Lower leg skin (tissue), 4 donors: ENCODE data around the gene RBSN. TPM values are rescaled to one million over a fixed set of nuclear protein-coding genes. Genes with fewer than 3 reads are reported as not detected.

ENCODE experiments used
- DNase-seq, 2 donors: peaks; one replicate each; pipeline ENCODE4 v3.0.0-alpha.2; 2019; ENCODE audit warnings: low spot score in 2 of 2
- H3K4me3 ChIP-seq: fragments of 200-600 bp; sonication (generic); 2 replicates; pipeline ENCODE4 v1.5.1; 2017; ENCODE audit warnings: mild to moderate bottlenecking, low read depth; ENCODE audit not compliant: poor library complexity, severe bottlenecking
- POLR2A ChIP-seq, 2 donors: fragments of 450-650 bp; IDR thresholded peaks; one replicate each; pipeline ENCODE4 v1.6.1; 2016 to 2017; ENCODE audit warnings: antibody characterized with exemption in 2 of 2, mild to moderate bottlenecking in 1 of 2, moderate library complexity in 1 of 2
- WGBS, 2 donors: methylation state at CpG; one replicate each; pipeline ENCODE4 v1.1.5; 2018; 5-methylcytosine and 5-hydroxymethylcytosine counted together
- intact Hi-C: fragments of 100-400 bp; cut with DNase I; formaldehyde crosslinking; loops from one replicate; pipeline ENCODE4 v1.15.0; 2023; ENCODE audit warnings: low total_unique reads
- total RNA-seq, 4 donors: library from RNA; depleted of rRNA; stranded (reverse); fragments of >200 nt; gene quantifications; one replicate each; pipeline ENCODE4 v1.1.0, GENCODE V29; 2016
- TF ChIP-seq, protein P1 (sequence below), 3 donors: fragments of 450-650 bp; IDR thresholded peaks; one replicate each; pipeline ENCODE4 v1.5.1; 2016; ENCODE audit warnings: antibody characterized with exemption in 3 of 3, mild to moderate bottlenecking in 3 of 3, moderate library complexity in 2 of 3

Gene RBSN
- total RNA-seq, 4 donors from 2014 or later, result 23.5 to 28.7 (median 28.0) TPM

DNA sequence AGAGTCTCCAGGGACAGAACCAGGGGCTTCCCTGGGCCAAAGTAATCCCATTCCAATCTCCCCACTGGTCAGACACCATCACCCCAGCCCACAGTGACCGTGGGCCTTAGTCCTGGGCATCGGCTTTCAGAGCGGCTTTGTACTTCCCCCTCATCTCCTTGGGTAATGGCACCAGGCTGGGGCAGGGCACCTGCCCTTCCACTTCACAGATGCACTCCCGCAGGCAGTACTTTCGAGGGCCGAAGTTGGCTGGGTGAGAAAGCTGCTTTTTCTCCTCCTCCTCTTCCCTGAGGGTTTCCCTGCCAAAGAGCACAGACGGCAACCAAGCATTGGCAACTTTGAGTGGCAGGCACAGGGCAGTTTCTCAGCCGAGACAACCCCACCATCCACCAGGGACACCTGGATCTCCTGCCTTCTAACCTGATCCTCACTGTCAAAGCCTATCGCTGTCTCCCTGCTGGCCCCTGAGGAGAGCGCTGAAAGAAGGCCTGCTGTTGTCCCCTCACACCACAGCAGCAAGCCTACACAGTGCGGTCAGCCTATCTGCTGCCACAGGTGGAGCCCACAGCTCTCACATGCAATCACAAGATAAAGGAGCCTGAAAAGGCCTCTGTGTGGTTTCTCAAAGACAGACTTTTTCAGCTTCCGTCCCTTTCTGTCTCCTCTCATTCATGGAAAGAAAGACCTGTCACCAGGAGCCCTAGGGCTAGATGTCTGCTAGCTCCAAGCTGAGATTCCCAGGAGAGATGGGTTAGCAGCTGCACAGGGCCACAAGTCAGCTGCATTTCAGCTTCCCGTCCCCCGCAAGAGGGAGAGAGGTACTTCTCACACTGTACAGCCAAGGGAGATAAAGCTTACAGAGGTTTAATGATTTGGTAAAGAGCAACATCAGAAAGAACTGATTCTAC is 46.4 kb downstream of the RBSN start:
- no peak for TF ChIP-seq POLR2A (IDR thresholded peaks at IDR 0.05)
- TF ChIP-seq, protein P1, sequence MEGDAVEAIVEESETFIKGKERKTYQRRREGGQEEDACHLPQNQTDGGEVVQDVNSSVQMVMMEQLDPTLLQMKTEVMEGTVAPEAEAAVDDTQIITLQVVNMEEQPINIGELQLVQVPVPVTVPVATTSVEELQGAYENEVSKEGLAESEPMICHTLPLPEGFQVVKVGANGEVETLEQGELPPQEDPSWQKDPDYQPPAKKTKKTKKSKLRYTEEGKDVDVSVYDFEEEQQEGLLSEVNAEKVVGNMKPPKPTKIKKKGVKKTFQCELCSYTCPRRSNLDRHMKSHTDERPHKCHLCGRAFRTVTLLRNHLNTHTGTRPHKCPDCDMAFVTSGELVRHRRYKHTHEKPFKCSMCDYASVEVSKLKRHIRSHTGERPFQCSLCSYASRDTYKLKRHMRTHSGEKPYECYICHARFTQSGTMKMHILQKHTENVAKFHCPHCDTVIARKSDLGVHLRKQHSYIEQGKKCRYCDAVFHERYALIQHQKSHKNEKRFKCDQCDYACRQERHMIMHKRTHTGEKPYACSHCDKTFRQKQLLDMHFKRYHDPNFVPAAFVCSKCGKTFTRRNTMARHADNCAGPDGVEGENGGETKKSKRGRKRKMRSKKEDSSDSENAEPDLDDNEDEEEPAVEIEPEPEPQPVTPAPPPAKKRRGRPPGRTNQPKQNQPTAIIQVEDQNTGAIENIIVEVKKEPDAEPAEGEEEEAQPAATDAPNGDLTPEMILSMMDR (IDR thresholded peaks at IDR 0.05), result no peak
- no peak overlapping the region for H3K4me3 ChIP-seq
- no peak for DNase-seq
- intact Hi-C loops, result no loop called here
- 92 to 94% methylated on average over 14 of the region's 14 CpGs for WGBS, 2 donors

DNA sequence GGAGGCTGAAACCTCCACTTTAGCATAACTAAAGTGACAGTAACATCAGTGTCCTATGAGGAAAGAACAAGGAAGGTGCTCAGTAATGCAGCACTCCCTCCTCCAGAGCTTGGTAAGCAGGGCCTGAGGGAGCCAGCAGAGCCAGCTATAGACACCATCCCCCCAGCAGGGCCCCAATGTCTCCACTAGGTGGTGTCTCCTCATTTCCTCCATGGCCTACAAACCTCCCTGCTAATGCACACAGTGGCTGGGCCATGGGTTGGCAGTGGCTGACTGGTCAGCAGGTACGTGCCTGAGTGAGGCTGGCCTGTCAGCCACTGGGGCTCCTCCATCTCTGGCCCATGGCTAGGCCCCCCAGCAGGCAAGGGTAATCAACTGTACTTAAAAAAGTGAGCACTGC is 47.4 kb downstream of the RBSN start:
- no peak for TF ChIP-seq POLR2A (IDR thresholded peaks at IDR 0.05)
- TF ChIP-seq, protein P1 (IDR thresholded peaks at IDR 0.05), result no peak
- intact Hi-C loops, result no loop called here
- DNase-seq, result no peak
- 60 to 100% methylated on average over 1 of the region's 1 CpG for WGBS, 2 donors
- no peak overlapping the region for H3K4me3 ChIP-seq

DNA sequence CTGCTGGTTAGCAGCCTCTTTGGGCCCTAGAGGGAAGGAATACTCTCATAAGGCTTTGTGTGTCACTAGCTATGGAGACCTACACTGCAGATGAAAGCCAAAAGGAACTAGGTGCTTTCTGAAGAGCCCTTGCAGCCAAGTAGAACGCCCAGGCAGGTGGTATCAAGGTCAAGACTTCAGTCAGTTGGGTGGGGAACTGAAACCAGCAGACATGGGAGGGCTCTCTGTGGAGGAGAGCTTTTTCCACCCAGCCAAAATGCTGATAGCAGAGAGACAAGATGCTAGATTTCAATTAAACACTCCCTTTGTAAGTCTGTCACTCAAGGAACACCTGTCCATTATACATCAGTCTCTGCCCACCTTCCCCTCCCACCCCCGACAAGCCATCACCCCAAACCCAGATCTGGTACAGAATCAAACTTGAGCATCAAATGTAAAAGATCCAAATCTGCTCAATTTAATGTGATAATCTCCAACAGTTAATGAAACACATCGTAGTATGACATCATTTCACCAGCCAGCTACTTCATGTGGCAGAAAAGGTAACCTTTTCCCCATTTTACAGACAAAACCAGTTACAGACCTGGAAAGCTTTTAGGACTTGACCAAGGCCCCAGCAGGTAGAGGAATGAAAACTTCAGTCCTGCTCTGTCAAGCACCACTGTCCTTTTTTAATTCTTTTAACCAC is 48.4 kb downstream of the RBSN start:
- intact Hi-C loops, result no loop called here
- DNase-seq, result no peak
- 86 to 93% methylated on average over 2 to 3 of the region's 3 CpGs for WGBS, 2 donors
- TF ChIP-seq POLR2A (IDR thresholded peaks at IDR 0.05), result no peak
- TF ChIP-seq, protein P1 (IDR thresholded peaks at IDR 0.05), result no peak
- no peak overlapping the region for H3K4me3 ChIP-seq

DNA sequence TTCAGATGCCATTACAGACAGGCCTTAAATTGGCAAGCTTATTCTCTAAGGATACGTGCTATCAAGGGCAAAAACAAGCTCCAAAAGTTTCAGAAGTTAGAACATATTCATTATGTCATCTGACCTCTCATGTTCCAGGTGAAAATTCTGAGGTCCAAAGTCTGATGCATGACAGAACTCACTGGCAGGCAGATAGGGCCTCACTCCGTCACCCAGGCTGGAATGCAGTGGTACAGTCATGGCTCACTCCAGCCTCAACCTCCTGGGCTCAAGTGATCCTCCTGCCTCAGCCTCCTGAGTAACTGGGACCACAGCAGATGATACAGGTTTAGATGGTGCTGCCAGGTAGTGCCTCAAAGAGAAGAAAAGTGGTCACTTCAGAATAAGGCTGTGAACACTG is 49.4 kb downstream of the RBSN start:
- 94 to 96% methylated on average over 2 of the region's 2 CpGs for WGBS, 2 donors
- no peak overlapping the region for H3K4me3 ChIP-seq
- DNase-seq, result no peak
- intact Hi-C loops, result no loop called here
- TF ChIP-seq, protein P1 (IDR thresholded peaks at IDR 0.05), result no peak
- no peak for TF ChIP-seq POLR2A (IDR thresholded peaks at IDR 0.05)

DNA sequence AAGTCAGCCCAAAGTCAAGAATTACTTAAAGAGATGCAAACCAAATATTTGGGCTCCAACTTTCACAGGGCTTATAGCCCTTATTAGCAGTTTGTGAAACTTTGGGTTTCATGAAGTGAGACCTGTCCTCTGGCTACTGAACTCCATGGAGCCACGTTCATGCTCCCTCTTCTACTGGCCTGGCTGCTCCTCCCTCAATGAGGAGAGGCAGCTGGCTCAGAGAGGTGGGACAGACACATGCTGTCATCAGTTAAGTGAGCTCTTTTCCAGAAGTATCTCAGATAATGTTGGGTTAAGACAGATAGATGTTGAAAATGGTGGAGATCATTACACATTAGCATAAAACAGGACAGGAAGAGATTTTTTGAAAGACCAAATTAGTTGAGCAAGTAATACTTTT is 53.3 kb downstream of the RBSN start:
- TF ChIP-seq, protein P1 (IDR thresholded peaks at IDR 0.05), result no peak
- TF ChIP-seq POLR2A (IDR thresholded peaks at IDR 0.05), result no peak
- 62 to 71% methylated on average over 1 of the region's 1 CpG for WGBS, 2 donors
- no peak overlapping the region for H3K4me3 ChIP-seq
- intact Hi-C loops, result no loop called here
- DNase-seq, result no peak
